ENCODE results near the gene SLAMF7. TPM values are rescaled to one million over a fixed set of nuclear protein-coding genes. Genes with fewer than 3 reads are reported as not detected.

The SLAMF7 gene
- total and polyA plus RNA-seq, 2 experiments from 2014 or later = 0.11 TPM; not detected in 1

DNA sequence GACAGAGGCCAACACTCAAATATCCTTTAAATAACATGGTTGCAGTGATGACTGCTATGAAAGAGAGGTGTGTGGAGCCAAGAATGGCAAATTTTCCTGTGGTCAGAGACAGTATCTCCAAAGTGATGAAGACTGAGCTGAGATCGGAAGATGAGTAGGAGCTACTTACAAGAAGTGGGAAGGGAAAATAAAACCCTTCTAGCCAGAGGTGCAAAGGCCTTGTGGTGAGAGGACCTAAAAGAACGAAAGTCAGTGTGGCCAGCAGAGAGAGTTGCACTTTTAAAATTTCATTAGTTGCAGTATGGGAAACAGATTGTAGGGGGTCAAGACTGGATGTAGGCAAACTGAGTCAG is 17.8 kb downstream of the SLAMF7 start:
- Histone ChIP-seq H3K79me2 (replicated peaks; ENCODE audit: insufficient read depth) (no peaks in the 10 kb centered on the region), H3K4me3 (no peak overlapping the region), H3K27me3 (ENCODE audit: insufficient read depth) (no peaks in the 10 kb centered on the region), H3F3A (replicated peaks; ENCODE audit: low read depth) (no peaks in the 10 kb centered on the region), H3K36me3 (ENCODE audit: insufficient read depth) (no peaks in the 10 kb centered on the region), H4K20me1 (replicated peaks; ENCODE audit: insufficient read depth) (no peaks in the 10 kb centered on the region), H3K4me2 (no peak overlapping the region), H3K9me2 (ENCODE audit: insufficient read depth) (peaks cover 18% of the 10 kb centered on the region; the same call in 1 of the 2 replicates), H3K27ac (ENCODE audit: low read depth) (no peak overlapping the region), H2AFZ (no peak overlapping the region), H3K4me1 (ENCODE audit: insufficient read depth) (no peaks in the 10 kb centered on the region)
- H3K4me1 Mint-ChIP-seq = no peaks in the 10 kb centered on the region; the same call in 2 of the 3 replicates
- no peaks in the 10 kb centered on the region for H3K36me3 Mint-ChIP-seq (ENCODE audit: low read depth)
- no peak for DNase-seq (ENCODE audit: low spot score)
- ATAC-seq = no peak
- H3K4me3 Mint-ChIP-seq = no peak overlapping the region
- TF ChIP-seq, protein P1, sequence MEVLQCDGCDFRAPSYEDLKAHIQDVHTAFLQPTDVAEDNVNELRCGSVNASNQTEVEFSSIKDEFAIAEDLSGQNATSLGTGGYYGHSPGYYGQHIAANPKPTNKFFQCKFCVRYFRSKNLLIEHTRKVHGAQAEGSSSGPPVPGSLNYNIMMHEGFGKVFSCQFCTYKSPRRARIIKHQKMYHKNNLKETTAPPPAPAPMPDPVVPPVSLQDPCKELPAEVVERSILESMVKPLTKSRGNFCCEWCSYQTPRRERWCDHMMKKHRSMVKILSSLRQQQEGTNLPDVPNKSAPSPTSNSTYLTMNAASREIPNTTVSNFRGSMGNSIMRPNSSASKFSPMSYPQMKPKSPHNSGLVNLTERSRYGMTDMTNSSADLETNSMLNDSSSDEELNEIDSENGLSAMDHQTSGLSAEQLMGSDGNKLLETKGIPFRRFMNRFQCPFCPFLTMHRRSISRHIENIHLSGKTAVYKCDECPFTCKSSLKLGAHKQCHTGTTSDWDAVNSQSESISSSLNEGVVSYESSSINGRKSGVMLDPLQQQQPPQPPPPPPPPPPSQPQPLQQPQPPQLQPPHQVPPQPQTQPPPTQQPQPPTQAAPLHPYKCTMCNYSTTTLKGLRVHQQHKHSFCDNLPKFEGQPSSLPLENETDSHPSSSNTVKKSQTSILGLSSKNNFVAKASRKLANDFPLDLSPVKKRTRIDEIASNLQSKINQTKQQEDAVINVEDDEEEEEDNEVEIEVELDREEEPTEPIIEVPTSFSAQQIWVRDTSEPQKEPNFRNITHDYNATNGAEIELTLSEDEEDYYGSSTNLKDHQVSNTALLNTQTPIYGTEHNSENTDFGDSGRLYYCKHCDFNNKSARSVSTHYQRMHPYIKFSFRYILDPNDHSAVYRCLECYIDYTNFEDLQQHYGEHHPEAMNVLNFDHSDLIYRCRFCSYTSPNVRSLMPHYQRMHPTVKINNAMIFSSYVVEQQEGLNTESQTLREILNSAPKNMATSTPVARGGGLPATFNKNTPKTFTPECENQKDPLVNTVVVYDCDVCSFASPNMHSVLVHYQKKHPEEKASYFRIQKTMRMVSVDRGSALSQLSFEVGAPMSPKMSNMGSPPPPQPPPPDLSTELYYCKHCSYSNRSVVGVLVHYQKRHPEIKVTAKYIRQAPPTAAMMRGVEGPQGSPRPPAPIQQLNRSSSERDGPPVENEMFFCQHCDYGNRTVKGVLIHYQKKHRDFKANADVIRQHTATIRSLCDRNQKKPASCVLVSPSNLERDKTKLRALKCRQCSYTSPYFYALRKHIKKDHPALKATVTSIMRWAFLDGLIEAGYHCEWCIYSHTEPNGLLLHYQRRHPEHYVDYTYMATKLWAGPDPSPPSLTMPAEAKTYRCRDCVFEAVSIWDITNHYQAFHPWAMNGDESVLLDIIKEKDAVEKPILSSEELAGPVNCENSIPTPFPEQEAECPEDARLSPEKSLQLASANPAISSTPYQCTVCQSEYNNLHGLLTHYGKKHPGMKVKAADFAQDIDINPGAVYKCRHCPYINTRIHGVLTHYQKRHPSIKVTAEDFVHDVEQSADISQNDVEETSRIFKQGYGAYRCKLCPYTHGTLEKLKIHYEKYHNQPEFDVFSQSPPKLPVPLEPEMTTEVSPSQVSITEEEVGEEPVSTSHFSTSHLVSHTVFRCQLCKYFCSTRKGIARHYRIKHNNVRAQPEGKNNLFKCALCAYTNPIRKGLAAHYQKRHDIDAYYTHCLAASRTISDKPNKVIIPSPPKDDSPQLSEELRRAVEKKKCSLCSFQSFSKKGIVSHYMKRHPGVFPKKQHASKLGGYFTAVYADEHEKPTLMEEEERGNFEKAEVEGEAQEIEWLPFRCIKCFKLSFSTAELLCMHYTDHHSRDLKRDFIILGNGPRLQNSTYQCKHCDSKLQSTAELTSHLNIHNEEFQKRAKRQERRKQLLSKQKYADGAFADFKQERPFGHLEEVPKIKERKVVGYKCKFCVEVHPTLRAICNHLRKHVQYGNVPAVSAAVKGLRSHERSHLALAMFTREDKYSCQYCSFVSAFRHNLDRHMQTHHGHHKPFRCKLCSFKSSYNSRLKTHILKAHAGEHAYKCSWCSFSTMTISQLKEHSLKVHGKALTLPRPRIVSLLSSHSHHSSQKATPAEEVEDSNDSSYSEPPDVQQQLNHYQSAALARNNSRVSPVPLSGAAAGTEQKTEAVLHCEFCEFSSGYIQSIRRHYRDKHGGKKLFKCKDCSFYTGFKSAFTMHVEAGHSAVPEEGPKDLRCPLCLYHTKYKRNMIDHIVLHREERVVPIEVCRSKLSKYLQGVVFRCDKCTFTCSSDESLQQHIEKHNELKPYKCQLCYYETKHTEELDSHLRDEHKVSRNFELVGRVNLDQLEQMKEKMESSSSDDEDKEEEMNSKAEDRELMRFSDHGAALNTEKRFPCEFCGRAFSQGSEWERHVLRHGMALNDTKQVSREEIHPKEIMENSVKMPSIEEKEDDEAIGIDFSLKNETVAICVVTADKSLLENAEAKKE (CRISPR knock-in tag; IDR thresholded peaks at IDR 0.05) = no peak
- TF ChIP-seq, protein P2, sequence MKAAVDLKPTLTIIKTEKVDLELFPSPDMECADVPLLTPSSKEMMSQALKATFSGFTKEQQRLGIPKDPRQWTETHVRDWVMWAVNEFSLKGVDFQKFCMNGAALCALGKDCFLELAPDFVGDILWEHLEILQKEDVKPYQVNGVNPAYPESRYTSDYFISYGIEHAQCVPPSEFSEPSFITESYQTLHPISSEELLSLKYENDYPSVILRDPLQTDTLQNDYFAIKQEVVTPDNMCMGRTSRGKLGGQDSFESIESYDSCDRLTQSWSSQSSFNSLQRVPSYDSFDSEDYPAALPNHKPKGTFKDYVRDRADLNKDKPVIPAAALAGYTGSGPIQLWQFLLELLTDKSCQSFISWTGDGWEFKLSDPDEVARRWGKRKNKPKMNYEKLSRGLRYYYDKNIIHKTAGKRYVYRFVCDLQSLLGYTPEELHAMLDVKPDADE (IDR thresholded peaks at IDR 0.05) = no peak
- TF ChIP-seq POLR2AphosphoS5 (IDR thresholded peaks at IDR 0.05; ENCODE audit: low read depth) (no peak), ZNF331 (CRISPR knock-in tag; IDR thresholded peaks at IDR 0.05; ENCODE audit: low read depth) (no peak)
- no peaks in the 10 kb centered on the region for H3K9me3 Mint-ChIP-seq
- no peaks in the 10 kb centered on the region for H3K27me3 Mint-ChIP-seq (ENCODE audit: insufficient read depth, low read depth, poor library complexity)
- no peak overlapping the region for H3K27ac Mint-ChIP-seq

DNA sequence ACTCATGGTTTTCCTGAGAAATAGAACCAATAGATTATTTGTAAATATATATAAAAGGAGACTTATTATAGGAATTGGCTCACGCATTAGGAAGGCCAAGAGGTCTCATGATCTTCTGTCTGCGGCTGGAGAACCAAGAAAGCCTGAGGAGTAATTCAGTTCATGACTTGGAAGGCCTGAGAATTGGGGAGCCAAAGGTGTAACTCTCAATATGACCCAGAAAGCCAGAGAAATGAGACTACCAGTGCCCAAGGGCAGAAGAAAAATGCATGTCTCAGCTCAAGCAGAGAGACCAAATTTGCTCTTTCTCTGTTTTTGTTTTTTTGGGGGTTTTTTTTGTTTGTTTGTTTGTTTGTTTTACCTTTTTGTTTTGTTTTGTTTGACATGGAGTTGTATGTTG is 19.5 kb downstream of the SLAMF7 start:
- Histone ChIP-seq H3K9me2 (ENCODE audit: insufficient read depth) (peaks cover 18% of the 10 kb centered on the region; the same call in 1 of the 2 replicates), H3K36me3 (ENCODE audit: insufficient read depth) (no peaks in the 10 kb centered on the region), H3K79me2 (replicated peaks; ENCODE audit: insufficient read depth) (no peaks in the 10 kb centered on the region), H3K27me3 (ENCODE audit: insufficient read depth) (no peaks in the 10 kb centered on the region), H3K27ac (ENCODE audit: low read depth) (no peak overlapping the region), H3K4me2 (no peak overlapping the region), H4K20me1 (replicated peaks; ENCODE audit: insufficient read depth) (no peaks in the 10 kb centered on the region), H3K4me1 (ENCODE audit: insufficient read depth) (no peaks in the 10 kb centered on the region), H2AFZ (no peak overlapping the region), H3F3A (replicated peaks; ENCODE audit: low read depth) (no peaks in the 10 kb centered on the region), H3K4me3 (no peak overlapping the region)
- Mint-ChIP-seq H3K27ac (no peak overlapping the region), H3K9me3 (no peaks in the 10 kb centered on the region), H3K4me3 (no peak overlapping the region), H3K27me3 (ENCODE audit: insufficient read depth, low read depth, poor library complexity) (no peaks in the 10 kb centered on the region), H3K4me1 (no peaks in the 10 kb centered on the region), H3K36me3 (ENCODE audit: low read depth) (no peaks in the 10 kb centered on the region)
- DNase-seq (ENCODE audit: low spot score) (no peak), ATAC-seq (no peak)
- no peak for TF ChIP-seq NANOG (IDR thresholded peaks at IDR 0.05; ENCODE audit: borderline replicate concordance)
- TF ChIP-seq ZNF331 (CRISPR knock-in tag; IDR thresholded peaks at IDR 0.05; ENCODE audit: low read depth) = no peak
- TF ChIP-seq, protein P2 (IDR thresholded peaks at IDR 0.05) = no peak
- TF ChIP-seq ZNF114 (CRISPR knock-in tag; IDR thresholded peaks at IDR 0.05) = no peak
- no peak for TF ChIP-seq JUNB (IDR thresholded peaks at IDR 0.05; ENCODE audit: unreplicated experiment)
- no peak for TF ChIP-seq POLR2AphosphoS5 (IDR thresholded peaks at IDR 0.05; ENCODE audit: low read depth)
- TF ChIP-seq EZH2 (IDR thresholded peaks at IDR 0.05; ENCODE audit: low read depth, unreplicated experiment) = no peak
- TF ChIP-seq CREB1 (CRISPR knock-in tag; IDR thresholded peaks at IDR 0.05; ENCODE audit: low read depth) = no peak
- no peak for TF ChIP-seq STAT1 (IDR thresholded peaks at IDR 0.05; ENCODE audit: unreplicated experiment)
